GM18517 (cell line): ENCODE results near the gene GTF3C1.

Experiments
- ATAC-seq: cut with Tn5 transposase; IDR thresholded peaks from one replicate; pipeline ENCODE4 v1.9.1; 2021; ENCODE audit warnings: mild to moderate bottlenecking, moderate library complexity; ENCODE audit not compliant: unreplicated experiment

The GTF3C1 gene

DNA sequence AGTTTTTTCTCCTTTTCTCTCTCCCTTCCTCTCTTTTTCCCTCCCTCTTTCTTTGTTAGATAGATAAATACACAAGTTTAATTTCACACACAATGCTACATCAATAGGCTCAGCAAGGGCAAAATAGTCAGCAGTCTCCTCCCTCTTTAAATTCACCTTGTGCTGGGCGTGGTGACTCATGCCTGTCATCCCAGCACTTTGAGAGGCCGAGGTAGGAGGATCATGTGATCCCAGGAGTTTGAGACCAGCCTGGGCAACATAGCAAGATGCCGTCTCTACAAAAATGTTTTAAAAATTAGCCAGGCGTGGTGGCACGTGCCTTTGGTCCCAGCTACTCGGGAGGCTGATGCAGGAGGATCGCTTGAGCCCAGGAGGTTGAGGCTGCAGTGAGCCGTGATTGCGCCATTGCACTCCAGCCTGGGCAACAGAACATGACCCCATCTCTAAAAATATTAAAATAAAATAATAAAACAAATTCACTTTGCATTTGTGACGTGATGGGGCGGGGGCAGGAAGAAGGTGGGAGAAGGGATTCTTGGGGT is 120.3 kb downstream of the GTF3C1 start:
- no peak for ATAC-seq

GRCh38 chr16:27428026-27428785 is 121.5 kb downstream of the GTF3C1 start:
- ATAC-seq: no peak

DNA sequence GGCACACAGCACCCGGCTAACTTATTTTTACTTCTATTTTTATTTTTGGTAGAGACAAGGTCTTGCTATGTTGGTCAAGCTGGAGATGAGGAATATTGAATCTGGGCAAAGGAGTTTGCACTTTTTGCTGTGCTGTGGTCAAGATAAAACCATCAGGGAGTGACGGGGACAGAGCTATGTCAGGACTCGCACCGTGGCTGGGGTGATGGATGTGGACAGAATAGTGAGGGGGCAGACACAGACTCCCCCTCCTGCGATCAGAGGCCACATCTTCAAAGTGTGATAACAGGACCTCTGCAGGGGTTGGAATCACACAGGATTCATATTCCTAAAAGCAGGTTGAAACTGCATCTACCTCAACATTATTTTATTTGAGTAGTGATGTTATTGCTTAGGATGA is 122.2 kb downstream of the GTF3C1 start:
- no peak for ATAC-seq

DNA sequence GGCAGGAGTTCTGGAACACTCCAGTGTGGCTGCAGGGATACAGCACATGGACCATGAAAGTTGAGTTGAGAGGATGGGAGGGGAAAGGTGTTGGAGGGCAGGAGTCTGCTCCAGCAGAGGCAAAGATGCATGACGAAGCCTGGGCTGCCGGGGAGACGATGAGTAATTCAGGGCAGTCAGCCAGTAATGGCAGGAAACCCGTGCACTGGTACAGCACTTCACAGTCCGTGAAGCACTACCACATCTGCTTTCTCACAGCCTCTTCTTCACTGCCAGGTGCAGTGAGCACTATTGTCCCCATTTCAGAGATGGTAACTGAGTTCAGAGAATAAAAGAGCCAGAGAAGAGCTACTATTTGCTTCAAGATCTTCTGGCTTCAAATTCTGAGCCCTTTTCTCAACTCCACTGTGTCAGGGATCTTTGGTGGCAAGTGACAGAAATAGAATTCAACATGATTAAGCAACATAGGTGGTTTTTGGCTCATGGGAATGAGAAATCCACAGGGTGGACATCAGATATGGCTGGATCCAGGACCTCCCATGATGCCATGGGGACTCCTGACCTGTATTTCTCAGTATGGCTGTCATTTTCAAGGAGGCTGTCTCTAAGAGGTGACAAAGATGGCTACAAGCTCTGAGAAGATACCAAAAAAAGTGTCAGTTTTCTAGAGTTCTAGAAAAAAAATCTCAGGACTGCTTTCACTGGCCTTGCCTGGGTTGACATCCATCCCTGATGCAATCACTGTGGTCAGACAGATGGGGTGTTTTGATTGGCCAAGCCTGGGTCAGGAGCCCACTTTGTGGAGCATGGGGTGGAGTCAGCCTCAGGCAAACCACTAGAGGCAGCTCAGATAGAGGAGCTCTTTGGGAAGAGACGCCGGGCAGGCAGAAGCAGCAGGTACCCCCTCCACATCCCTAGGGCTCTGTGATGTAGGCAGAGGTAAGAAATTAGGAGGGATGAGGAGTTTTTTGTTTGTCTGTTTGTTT is 123.0 kb downstream of the GTF3C1 start:
- peak; percentile 83 for ATAC-seq

DNA sequence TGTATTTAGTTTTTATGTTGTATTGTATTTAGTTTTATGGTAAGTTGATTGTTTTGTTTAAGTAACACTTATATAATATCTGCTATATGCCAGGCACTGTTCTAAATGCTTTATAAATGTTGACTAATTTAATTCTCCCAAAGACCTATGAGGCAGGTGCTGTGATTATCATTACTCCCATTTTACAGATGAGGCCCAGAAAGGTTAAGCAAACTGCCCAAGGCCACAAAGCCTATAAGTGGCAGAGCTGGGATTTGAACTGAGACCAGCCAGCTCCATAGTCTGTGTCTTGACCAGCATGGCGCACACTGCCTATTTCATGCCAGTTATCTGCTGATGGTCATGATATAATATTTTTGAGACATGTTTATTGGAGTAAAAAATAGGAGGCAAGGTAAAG is 123.8 kb downstream of the GTF3C1 start:
- no peak for ATAC-seq

GRCh38 chr16:27424772-27425498 is 124.8 kb downstream of the GTF3C1 start:
- no peak for ATAC-seq

GRCh38 chr16:27421961-27422740 is 127.6 kb downstream of the GTF3C1 start:
- ATAC-seq: no peak

DNA sequence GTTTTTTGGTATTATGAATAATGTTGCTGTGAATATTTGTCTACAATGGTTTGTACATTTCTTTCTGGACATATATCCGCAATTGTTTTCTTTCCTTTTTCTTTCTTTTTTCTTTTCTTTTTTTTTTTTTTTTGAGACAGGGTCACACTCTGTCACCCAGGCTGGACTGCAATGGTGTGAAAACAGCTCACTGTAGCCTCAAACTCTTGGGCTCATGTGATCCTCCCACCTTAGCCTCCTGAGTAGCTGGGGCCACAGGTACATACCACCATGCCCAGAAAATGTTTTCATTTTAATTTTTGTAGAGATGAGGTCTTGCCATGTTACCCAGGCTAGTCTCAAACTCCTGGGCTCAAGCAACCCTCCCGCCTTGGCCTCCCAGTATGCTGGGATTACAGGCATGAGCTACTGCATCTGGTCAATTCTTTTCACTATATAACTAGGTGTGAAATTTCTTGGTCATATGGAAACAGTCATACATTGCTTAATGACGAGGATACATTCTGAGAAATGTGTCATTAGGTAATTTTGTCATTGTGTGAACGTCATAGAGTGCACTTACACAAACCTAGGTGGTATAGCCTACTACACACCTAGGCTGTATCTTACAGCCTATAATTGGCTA is 132.6 kb downstream of the GTF3C1 start:
- ATAC-seq: no peak

GRCh38 chr16:27414788-27415431 is 134.8 kb downstream of the GTF3C1 start:
- ATAC-seq: no peak

DNA sequence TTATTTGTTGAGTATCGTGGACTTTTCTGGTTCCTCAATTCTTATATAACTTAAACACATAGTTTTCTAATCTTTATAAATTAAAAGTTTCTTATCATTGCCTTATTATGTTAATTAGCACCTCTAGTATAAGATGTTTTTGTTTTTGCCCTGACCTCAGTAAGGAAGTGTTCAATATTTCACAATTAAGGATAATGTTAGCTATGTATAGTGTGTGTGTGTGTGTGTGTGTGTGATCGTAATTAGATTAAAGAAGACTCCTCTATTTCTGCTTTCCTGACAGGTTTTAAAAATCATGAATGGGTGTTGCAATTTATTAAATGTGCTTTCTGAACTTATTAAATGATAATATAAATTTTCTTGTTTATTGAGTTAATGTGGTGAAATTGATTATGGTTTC is 135.8 kb downstream of the GTF3C1 start:
- no peak for ATAC-seq

DNA sequence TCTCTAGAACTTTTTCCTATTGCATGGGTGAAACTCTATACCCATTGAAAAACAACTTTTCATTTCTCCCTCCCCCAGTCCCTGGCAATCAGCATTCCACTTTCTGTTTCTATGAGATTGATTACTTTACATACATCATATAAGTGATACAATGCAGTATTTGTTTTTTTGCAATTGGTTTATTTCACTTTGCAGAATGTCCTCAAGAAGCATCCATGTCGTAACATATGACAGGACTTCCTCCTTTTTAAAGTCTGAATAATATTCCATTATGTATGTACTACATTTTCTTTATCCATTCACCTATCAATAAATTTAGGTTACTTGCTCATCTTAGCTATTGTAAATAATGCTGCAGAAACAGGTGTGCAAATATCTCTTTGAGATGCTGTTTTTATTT is 139.0 kb downstream of the GTF3C1 start:
- no peak for ATAC-seq
